ENCODE results near the gene CCDC15. TPM values are rescaled to one million over a fixed set of nuclear protein-coding genes. Genes with fewer than 3 reads are reported as not detected.

Gene CCDC15
- total RNA-seq, 1 donor from 2014 or later = 2.9 TPM

DNA sequence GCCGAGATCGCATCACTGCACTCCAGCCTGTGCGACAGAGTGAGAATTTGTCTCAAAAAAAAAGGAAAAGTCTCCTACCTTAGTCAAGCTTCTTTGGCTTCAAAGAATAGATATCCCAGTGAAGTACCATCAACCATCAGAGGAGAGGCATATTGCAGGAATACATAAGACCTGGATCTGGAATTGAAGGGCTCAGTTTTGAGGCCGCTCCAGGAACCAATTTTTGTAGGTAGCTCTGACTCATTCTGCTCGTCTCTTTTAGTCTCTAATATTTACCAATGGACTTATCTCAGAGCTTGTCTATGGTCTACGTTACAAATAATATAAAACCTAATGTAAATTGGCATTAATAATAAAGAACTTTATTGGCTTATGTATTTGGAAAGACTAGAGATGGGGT is 8.2 kb upstream of the CCDC15 start:
- Histone ChIP-seq H3K36me3 (no peaks in the 10 kb centered on the region), H3K27me3 (no peaks in the 10 kb centered on the region), H3K4me1 (no peaks in the 10 kb centered on the region), H3K4me3 (no peak overlapping the region), H3K9me3 (no peaks in the 10 kb centered on the region), H3K27ac (no peak overlapping the region)
- TF ChIP-seq, protein P1, sequence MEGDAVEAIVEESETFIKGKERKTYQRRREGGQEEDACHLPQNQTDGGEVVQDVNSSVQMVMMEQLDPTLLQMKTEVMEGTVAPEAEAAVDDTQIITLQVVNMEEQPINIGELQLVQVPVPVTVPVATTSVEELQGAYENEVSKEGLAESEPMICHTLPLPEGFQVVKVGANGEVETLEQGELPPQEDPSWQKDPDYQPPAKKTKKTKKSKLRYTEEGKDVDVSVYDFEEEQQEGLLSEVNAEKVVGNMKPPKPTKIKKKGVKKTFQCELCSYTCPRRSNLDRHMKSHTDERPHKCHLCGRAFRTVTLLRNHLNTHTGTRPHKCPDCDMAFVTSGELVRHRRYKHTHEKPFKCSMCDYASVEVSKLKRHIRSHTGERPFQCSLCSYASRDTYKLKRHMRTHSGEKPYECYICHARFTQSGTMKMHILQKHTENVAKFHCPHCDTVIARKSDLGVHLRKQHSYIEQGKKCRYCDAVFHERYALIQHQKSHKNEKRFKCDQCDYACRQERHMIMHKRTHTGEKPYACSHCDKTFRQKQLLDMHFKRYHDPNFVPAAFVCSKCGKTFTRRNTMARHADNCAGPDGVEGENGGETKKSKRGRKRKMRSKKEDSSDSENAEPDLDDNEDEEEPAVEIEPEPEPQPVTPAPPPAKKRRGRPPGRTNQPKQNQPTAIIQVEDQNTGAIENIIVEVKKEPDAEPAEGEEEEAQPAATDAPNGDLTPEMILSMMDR (IDR thresholded peaks at IDR 0.05) = no peak
- TF ChIP-seq POLR2AphosphoS5 (IDR thresholded peaks at IDR 0.05; ENCODE audit: insufficient read depth in 1 of 2, low read depth in 1 of 2) (no peak), POLR2A (IDR thresholded peaks at IDR 0.05) (no peak)
- intact Hi-C loops (cut with DNase I) = no loop called here
- no peak for DNase-seq (ENCODE audit: extremely low spot score in 2 of 2)

DNA sequence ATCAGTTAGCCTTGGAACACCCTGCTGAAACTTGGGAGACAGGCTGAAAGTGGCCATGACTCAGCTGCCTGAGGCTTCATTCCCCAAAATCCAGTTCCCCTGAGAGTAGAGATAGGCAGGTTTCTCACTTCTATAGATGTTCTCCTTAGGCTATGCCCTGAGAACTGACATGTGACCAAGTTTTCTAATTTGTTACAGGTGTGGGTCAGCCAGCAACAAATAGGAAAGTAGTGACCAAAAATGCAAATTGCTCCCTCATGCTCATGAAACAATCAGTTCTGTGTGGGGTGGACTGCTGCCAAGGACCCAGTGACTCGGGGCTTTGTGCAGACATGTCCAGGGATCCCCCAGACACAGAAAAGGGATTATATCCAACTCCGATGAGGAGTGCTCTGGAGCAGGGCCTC is 7.3 kb upstream of the CCDC15 start:
- Histone ChIP-seq H3K9me3 (no peaks in the 10 kb centered on the region), H3K27ac (no peak overlapping the region), H3K4me1 (no peaks in the 10 kb centered on the region), H3K36me3 (no peaks in the 10 kb centered on the region), H3K4me3 (no peak overlapping the region), H3K27me3 (no peaks in the 10 kb centered on the region)
- intact Hi-C loops (cut with DNase I) = no loop called here
- TF ChIP-seq POLR2AphosphoS5 (IDR thresholded peaks at IDR 0.05; ENCODE audit: insufficient read depth in 1 of 2, low read depth in 1 of 2) = no peak
- no peak for TF ChIP-seq POLR2A (IDR thresholded peaks at IDR 0.05)
- TF ChIP-seq, protein P1 (IDR thresholded peaks at IDR 0.05) = no peak
- DNase-seq (ENCODE audit: extremely low spot score in 2 of 2) = no peak

DNA sequence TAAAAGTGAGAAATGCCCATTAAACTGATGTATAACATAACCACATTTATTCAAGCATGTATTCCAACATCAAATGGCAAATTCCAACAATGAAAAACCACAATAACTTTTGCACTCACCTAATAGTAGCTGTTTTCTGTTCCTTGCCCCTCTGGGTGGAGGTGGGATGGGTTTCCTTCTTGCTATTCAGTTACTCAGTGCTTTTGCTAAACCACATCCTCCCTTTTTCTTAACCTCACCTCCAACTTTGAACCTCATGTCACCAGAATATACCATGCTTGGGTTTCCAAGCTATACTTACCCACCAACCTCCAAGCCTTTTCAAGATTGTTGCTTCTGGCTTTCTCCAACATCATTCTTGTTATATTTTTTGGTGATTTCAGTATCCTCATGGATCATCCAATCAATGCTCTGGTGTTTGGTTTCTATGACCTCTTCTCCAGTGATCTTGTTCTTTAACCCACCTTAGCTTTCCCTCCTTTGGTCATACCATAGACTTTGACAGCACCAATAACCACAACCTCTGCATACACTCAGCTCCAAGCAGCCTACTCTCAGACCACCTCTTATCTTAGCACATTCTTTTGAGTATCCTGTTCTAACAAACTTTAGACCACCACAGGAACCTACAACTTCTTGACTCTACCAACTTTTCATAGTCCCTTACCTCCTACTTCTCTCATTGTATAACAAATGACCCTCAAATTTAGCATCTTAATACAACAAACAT is 3.2 kb upstream of the CCDC15 start:
- Histone ChIP-seq H3K27ac (no peak overlapping the region), H3K4me3 (no peak overlapping the region), H3K4me1 (peaks cover 7% of the 10 kb centered on the region), H3K36me3 (no peaks in the 10 kb centered on the region), H3K27me3 (no peaks in the 10 kb centered on the region), H3K9me3 (no peaks in the 10 kb centered on the region)
- TF ChIP-seq, protein P1 (IDR thresholded peaks at IDR 0.05) = no peak
- no peak for DNase-seq (ENCODE audit: extremely low spot score in 2 of 2)
- intact Hi-C loops (cut with DNase I) = loop anchor here (5.0 kb wide), 1 partner anchor 73 kb away; no protein-coding TSS in a partner anchor

DNA sequence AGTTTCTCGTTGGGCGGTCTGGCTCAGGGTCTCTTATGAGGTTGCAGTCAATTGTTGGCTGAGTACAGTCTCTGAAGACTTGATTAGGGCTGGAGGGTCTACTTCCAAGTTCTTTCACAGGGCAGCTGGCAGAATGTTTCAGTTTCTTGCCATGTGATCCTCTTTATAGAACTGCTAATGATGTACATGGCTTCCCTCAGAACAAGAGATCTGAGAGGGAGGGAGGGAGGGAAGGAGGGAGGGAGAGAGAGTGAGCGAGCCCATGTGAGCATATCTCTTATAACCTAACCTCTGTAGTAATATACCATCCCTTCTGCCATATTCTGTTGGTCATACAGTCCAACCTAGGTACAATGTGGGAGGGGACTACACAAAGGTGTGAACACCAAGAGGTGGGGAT is 2.7 kb upstream of the CCDC15 start:
- no peaks in the 10 kb centered on the region for H3K9me3 ChIP-seq
- intact Hi-C loops (cut with DNase I) = loop anchor here (5.0 kb wide), 1 partner anchor 74 kb away; no protein-coding TSS in a partner anchor
- H3K4me3 ChIP-seq = no peak overlapping the region

DNA sequence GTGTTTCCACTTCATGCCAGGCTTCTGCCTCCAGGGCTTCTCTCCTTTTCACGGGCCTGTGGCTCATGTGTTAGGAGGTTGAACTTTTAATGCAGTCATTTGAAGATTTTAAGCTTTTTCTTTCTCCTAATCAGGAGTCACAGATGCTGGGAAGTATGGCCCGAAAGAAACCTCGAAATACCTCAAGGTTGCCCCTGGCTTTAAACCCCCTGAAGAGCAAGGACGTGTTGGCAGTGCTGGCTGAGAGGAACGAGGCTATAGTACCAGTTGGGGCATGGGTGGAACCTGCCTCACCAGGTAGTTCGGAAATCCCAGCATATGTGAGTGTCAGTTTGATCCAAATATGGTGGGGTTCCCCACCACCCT is 571 bp downstream of the CCDC15 start:
- Histone ChIP-seq H3K4me1 (peaks cover 7% of the 10 kb centered on the region), H3K36me3 (no peaks in the 10 kb centered on the region), H3K27ac (no peak overlapping the region), H3K27me3 (no peaks in the 10 kb centered on the region), H3K4me3 (peak overlapping the region; percentile 54 to 55), H3K9me3 (no peaks in the 10 kb centered on the region)
- no peak for DNase-seq (ENCODE audit: extremely low spot score in 2 of 2)
- intact Hi-C loops (cut with DNase I) = loop anchor here (5.0 kb wide), 1 partner anchor 77 kb away; no protein-coding TSS in a partner anchor
- TF ChIP-seq, protein P1 (IDR thresholded peaks at IDR 0.05) = no peak
- TF ChIP-seq POLR2A (IDR thresholded peaks at IDR 0.05) (no peak), POLR2AphosphoS5 (IDR thresholded peaks at IDR 0.05; ENCODE audit: insufficient read depth in 1 of 2, low read depth in 1 of 2) (no peak)

More for the DNA sequence above, 2.7 kb upstream of the CCDC15 start:
- DNase-seq (ENCODE audit: extremely low spot score in 2 of 2) = no peak
- Histone ChIP-seq H3K27ac (no peak overlapping the region), H3K27me3 (no peaks in the 10 kb centered on the region), H3K36me3 (no peaks in the 10 kb centered on the region), H3K4me1 (peaks cover 7% of the 10 kb centered on the region)
- no peak for TF ChIP-seq POLR2A (IDR thresholded peaks at IDR 0.05)
- no peak for TF ChIP-seq POLR2AphosphoS5 (IDR thresholded peaks at IDR 0.05; ENCODE audit: insufficient read depth in 1 of 2, low read depth in 1 of 2)
- TF ChIP-seq, protein P1 (IDR thresholded peaks at IDR 0.05) = no peak

Data from vagina (tissue), 2 donors.